Amniotic stem cell (primary cell): ENCODE data around the gene IGF2BP3.
"Not testable (repeated sequence)": the region's sequence is repeated elsewhere in the genome, so short reads cannot be mapped to it uniquely, and the experiment has no call there.

Experiments used
- DNase-seq: peaks from one replicate; lab custom pipeline; 2025; lab: John Stamatoyannopoulos, UW

Gene IGF2BP3

DNA sequence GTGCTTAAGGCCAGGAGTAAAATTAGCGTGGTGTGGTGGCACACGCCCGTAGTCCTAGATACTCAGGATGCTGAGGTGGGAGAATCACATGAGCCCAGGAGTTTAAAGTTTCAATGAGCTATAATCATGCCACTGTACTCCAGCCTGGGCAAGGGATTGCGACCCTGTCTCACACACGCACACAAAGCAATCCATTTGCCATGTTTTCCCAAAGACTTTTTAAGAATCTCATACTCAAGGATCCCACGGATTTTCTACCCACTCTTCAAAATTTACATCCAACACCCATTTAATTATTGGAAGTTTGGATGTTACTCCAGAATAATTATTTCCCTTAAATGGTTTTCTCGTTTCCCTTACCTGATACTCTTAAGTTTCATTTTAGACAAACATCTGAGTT lies 47.9 kb downstream of the IGF2BP3 start:
- DNase-seq: no peak

DNA sequence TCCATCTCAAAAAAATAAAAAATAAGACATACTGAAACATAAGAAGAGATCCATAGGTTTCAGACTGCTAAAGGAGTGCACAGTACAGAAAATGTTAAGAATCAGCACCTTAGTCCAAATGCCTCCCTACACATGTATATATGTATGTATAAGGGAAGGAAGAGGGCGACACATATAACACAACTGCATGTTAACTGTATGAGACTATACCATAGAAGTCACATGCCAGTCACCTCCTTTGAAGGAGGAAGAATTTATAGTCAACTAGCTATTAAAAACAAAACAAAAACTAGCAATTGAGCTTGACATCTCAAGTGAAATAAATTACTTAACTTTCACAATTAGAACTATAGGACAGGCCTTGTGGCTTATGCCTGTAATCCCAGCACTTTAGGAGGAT lies 50.4 kb downstream of the IGF2BP3 start:
- DNase-seq: no peak

GRCh38 chr7:23419160-23419559 lies 51.1 kb downstream of the IGF2BP3 start:
- DNase-seq: no peak

GRCh38 chr7:23418046-23418445 lies 52.2 kb downstream of the IGF2BP3 start:
- DNase-seq: no peak

GRCh38 chr7:23415198-23415597 lies 55.1 kb downstream of the IGF2BP3 start:
- DNase-seq: no peak

GRCh38 chr7:23410446-23411183 lies 59.7 kb downstream of the IGF2BP3 start:
- DNase-seq: no peak

- not testable (repeated sequence) for DNase-seq
These were observed 63.7 kb downstream of the IGF2BP3 start for GRCh38 chr7:23406564-23406963.

DNA sequence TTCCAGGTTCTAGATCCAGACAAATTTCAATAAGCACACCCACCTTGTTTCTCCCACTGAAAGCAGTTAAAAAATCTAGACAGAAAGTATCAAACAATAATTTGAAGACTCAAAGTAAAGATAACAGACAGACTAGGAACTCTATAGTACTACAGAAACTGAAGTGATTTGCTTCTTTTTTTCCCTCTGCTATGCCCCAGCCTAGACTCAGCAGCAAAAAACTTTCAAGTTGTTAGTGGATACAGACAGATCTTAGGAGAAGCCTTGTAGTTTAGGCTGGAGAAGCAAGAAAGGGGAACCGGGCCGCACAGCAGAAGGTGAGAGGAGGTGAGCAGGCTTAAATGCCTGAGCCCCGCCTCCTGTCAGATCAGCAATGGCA lies 65.1 kb downstream of the IGF2BP3 start:
- no peak for DNase-seq

DNA sequence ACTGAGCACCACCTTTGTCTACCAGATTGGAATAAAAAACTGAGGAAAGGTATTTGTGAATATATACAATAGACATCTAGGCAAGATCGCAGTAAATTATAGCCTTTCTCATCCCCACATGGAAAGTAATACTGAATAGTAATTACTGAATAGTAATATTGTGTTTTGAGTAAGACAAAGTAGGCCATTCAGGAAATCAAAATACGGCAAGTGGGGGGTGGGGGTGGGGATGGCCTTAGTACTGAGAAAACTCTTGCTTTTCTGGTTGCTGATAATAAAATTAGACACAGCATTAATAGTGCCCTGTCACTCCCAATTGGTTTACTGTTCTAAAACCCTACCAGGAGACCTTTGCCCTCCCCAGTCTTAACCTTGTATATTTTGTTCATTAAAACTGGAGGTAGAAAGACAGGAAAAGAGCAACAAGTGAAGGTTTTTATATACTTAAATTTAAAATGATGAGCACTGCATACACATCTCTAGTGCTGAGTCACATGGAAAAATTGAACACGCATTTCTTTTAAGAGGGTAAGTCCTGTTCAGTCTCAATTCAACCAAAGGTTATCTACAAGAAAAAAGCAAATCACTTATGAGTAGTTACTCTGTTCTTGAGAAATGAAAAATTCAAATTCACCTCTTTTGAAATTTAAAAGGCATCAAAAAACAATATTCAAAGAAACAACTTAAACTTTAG lies 65.6 kb downstream of the IGF2BP3 start:
- no peak for DNase-seq

DNA sequence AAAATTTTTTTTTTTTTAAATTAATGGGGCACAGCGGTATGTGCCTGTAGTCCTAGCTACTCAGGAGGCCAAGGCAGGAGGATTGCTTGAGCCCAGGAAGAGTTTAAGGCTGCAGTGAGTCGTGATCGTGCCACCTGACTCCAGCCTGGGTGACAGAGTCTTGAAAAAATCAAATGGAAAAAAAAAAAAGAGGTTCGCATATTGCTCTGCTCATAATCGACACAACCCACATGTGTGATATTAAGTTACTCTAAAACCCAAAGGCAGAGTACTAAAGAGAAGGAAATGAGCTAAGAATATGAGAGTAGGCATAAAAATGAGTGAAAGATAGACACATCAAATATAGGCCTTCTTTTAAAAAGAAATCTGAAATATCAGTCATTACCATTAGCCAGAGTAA lies 66.3 kb downstream of the IGF2BP3 start:
- no peak for DNase-seq

- DNase-seq: not testable (repeated sequence)
These were observed 72.2 kb downstream of the IGF2BP3 start for GRCh38 chr7:23398090-23398489.

DNA sequence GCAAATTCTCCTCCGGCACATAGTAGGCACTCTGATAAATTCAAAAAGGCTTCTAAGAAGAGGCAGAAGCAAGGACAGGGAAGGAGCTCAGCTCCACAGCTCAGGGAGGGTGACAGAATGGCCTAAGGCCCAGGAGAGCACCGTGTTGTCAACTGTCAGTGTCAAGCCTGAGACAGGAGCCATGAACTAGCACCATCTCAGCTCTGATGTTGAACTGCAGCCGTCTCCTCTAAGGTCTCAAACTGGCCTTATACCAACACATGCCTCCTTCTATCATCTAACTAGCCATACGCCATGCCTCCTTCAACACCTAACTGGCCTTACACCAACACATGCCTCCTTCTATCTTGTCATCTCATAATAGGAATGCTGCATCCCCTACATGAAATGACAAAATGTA lies 73.0 kb downstream of the IGF2BP3 start:
- no peak for DNase-seq

- peak; percentile 82 for DNase-seq
These were observed 73.9 kb downstream of the IGF2BP3 start for GRCh38 chr7:23396222-23397015.

DNA sequence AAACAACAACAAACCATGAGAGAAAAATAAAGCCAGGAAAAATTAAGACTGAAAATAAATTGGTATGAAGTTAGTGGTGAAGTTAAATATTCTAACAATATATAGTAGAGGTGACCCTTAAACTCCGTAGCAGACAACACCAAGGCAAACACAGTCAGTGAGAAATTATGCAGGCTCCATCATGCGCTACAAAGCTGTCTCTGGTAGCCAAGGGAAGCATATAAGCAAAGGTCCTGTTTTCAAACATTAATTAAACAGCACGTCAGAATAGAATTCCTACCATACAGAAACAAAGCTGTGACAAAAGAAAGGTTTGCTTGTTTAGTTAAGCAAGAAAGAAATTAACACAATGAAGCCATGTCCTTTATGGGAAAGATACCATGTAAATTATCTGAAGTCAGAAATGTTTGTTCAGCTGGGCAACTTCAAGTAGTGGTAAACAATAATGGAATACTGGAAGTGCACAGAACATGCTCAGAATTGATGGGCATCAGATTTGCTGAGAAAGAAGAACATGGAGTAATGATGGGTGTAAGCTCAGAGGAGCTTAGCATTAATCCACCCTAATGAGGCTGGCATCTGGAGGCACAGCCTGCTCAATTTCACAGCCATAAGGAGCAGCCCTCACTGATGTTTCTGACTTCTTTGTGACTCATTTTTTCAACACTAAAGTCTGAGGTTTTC lies 75.7 kb downstream of the IGF2BP3 start:
- DNase-seq: no peak

- no peak for DNase-seq
These were observed 76.7 kb downstream of the IGF2BP3 start for GRCh38 chr7:23393636-23394035.

GRCh38 chr7:23389701-23390100 lies 80.6 kb downstream of the IGF2BP3 start:
- no peak for DNase-seq

GRCh38 chr7:23387583-23387982 lies 82.7 kb downstream of the IGF2BP3 start:
- no peak for DNase-seq

GRCh38 chr7:23385140-23385539 lies 85.2 kb downstream of the IGF2BP3 start:
- DNase-seq: no peak

DNA sequence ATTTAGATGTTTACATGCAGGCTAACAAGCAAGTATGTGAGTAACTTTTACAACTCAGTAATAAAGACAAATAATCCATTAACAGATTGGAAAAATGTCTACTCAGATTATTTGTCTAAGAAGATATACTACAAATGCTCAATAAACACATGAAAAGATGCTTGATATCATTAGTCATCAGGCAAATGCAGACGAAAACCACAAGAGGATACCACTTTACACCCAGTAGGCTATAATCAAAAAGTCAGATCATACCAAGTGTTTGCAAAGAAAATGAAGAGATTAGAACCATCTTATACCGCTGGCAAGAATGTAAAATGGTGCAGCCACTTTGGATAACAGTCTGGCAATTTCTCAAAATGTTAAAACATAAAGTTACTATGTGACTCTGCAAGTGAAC lies 87.1 kb downstream of the IGF2BP3 start:
- no peak for DNase-seq

GRCh38 chr7:23380961-23381360 lies 89.3 kb downstream of the IGF2BP3 start:
- no peak for DNase-seq

- no peak for DNase-seq
These were observed 89.7 kb downstream of the IGF2BP3 start for GRCh38 chr7:23380556-23380955.

DNA sequence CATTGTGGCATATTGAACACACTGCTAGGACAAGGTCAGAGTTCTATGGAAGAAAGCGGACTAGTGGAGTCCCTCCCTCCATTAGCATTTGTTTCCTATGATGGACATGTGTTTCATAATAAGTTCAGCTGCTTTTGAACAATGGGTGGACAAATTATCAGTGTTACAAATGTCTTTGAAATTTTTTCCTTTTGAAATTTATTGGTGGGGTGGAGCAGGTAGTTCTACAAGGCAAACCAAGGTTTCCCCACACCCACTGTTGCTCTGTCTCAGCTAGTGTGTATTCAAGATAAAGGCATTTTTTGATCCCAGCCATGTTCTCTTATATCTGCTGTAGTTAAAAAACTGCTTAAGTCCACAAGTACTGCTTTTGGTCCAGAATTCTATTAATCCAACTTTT lies 91.3 kb downstream of the IGF2BP3 start:
- no peak for DNase-seq
